HG03457 (cell line): Measurements from ENCODE around the gene NUMB.

Experiments used
- ATAC-seq: cut with Tn5 transposase; IDR thresholded peaks from one replicate; pipeline ENCODE4 v1.9.1; 2021; ENCODE audit warnings: moderate number of reproducible peaks; ENCODE audit not compliant: unreplicated experiment

Gene NUMB

GRCh38 chr14:73264080-73264884 is 194.1 kb downstream of the NUMB start:
- no peak for ATAC-seq

- no peak for ATAC-seq
Measured at GRCh38 chr14:73263606-73264005, 194.7 kb downstream of the NUMB start.

GRCh38 chr14:73262427-73263183 is 195.7 kb downstream of the NUMB start:
- ATAC-seq, result no peak

GRCh38 chr14:73261520-73262426 is 196.6 kb downstream of the NUMB start:
- no peak for ATAC-seq

GRCh38 chr14:73261075-73261474 is 197.3 kb downstream of the NUMB start:
- ATAC-seq, result no peak

GRCh38 chr14:73260574-73260973 is 197.8 kb downstream of the NUMB start:
- no peak for ATAC-seq

- ATAC-seq, result no peak
Measured at GRCh38 chr14:73259837-73260236, 198.5 kb downstream of the NUMB start.

GRCh38 chr14:73258845-73259611 is 199.3 kb downstream of the NUMB start:
- no peak for ATAC-seq

- no peak for ATAC-seq
Measured at GRCh38 chr14:73258076-73258475, 200.3 kb downstream of the NUMB start.

- no peak for ATAC-seq
Measured at GRCh38 chr14:73255693-73256225, 202.6 kb downstream of the NUMB start.

GRCh38 chr14:73255005-73255400 is 203.3 kb downstream of the NUMB start:
- no peak for ATAC-seq

- no peak for ATAC-seq
Measured at GRCh38 chr14:73254247-73255004, 203.9 kb downstream of the NUMB start.

- no peak for ATAC-seq
Measured at GRCh38 chr14:73253721-73254120, 204.6 kb downstream of the NUMB start.

- ATAC-seq, result no peak
Measured at GRCh38 chr14:73253323-73253610, 205.1 kb downstream of the NUMB start.

- no peak for ATAC-seq
Measured at GRCh38 chr14:73252491-73253322, 205.6 kb downstream of the NUMB start.

GRCh38 chr14:73251516-73252215 is 206.7 kb downstream of the NUMB start:
- no peak for ATAC-seq

- no peak for ATAC-seq
Measured at GRCh38 chr14:73250781-73251500, 207.4 kb downstream of the NUMB start.

- ATAC-seq, result no peak
Measured at GRCh38 chr14:73250317-73250713, 208.0 kb downstream of the NUMB start.
